H4 (cell line): Measurements from ENCODE around the gene NCF1. TPM values are rescaled to one million over a fixed set of nuclear protein-coding genes. Genes with fewer than 3 reads are reported as not detected.
"Not testable (repeated sequence)": the region's sequence is repeated elsewhere in the genome, so short reads cannot be mapped to it uniquely, and the experiment has no call there.

ENCODE experiments used
- DNase-seq: peaks from one replicate; pipeline ENCODE4 v3.0.0-alpha.2; 2015; ENCODE audit warnings: low spot score
- total RNA-seq: library from RNA; depleted of rRNA; stranded (reverse); fragments of >200 nt; shearing (Covaris generic); gene quantifications from 2 replicates; pipeline ENCODE4 v1.2.3, GENCODE V29; 2014; rRNA removed

NCF1 gene
- total RNA-seq, 1 experiment from 2014 or later: not detected

GRCh38 chr7:74788369-74789150 is 14.7 kb downstream of the NCF1 start:
- peak; percentile 73 for DNase-seq

GRCh38 chr7:74789200-74789736 is 15.5 kb downstream of the NCF1 start:
- DNase-seq: not testable (repeated sequence)

- not testable (repeated sequence) for DNase-seq
Observed at GRCh38 chr7:74797848-74798622, 24.2 kb downstream of the NCF1 start.

GRCh38 chr7:74798644-74799043 is 24.8 kb downstream of the NCF1 start:
- not testable (repeated sequence) for DNase-seq

- DNase-seq: not testable (repeated sequence)
Observed at GRCh38 chr7:74815882-74816281, 42.1 kb downstream of the NCF1 start.

- not testable (repeated sequence) for DNase-seq
Observed at GRCh38 chr7:74820146-74820805, 46.5 kb downstream of the NCF1 start.

- not testable (repeated sequence) for DNase-seq
Observed at GRCh38 chr7:74821259-74821658, 47.4 kb downstream of the NCF1 start.

GRCh38 chr7:74829959-74830358 is 56.1 kb downstream of the NCF1 start:
- DNase-seq: peak; percentile 1

- not testable (repeated sequence) for DNase-seq
Observed at GRCh38 chr7:74830411-74830810, 56.6 kb downstream of the NCF1 start.

Other genes with a start within 250 kb of the NCF1 start
- 114 and 135 TPM in 2 replicates for gene GTF2I, start 116.3 kb upstream of the NCF1 start, total RNA-seq
- gene GTF2IRD2, start 77.6 kb downstream of the NCF1 start, total RNA-seq: 10.0 and 39.5 TPM in 2 replicates
- gene CASTOR2, start 190.7 kb downstream of the NCF1 start, total RNA-seq: 8.2 and 9.2 TPM in 2 replicates